HG03039 (cell line): ENCODE results near the gene LY86.
A peak's percentile ranks its signal among the peaks of the same experiment; 100 is the strongest.

Experiments used
- ATAC-seq: cut with Tn5 transposase; IDR thresholded peaks from one replicate; pipeline ENCODE4 v1.9.1; 2021; ENCODE audit warnings: mild to moderate bottlenecking, moderate library complexity; ENCODE audit not compliant: unreplicated experiment

LY86 gene

GRCh38 chr6:6619021-6619794 lies 30.7 kb downstream of the LY86 start:
- no peak for ATAC-seq

GRCh38 chr6:6620766-6621425 lies 32.4 kb downstream of the LY86 start:
- ATAC-seq, result no peak

- no peak for ATAC-seq
Measured at GRCh38 chr6:6622501-6622900, 34.0 kb downstream of the LY86 start.

- no peak for ATAC-seq
Measured at GRCh38 chr6:6623553-6623952, 35.0 kb downstream of the LY86 start.

GRCh38 chr6:6624269-6624990 lies 35.9 kb downstream of the LY86 start:
- no peak for ATAC-seq

- no peak for ATAC-seq
Measured at GRCh38 chr6:6626187-6626586, 37.7 kb downstream of the LY86 start.

- ATAC-seq, result no peak
Measured at GRCh38 chr6:6629402-6629801, 40.9 kb downstream of the LY86 start.

- ATAC-seq, result no peak
Measured at GRCh38 chr6:6631053-6631452, 42.5 kb downstream of the LY86 start.

- no peak for ATAC-seq
Measured at GRCh38 chr6:6631534-6632276, 43.2 kb downstream of the LY86 start.

- no peak for ATAC-seq
Measured at GRCh38 chr6:6633898-6634734, 45.6 kb downstream of the LY86 start.

GRCh38 chr6:6634735-6635075 lies 46.2 kb downstream of the LY86 start:
- no peak for ATAC-seq

- ATAC-seq, result no peak
Measured at GRCh38 chr6:6635291-6635690, 46.8 kb downstream of the LY86 start.

GRCh38 chr6:6635869-6636268 lies 47.3 kb downstream of the LY86 start:
- no peak for ATAC-seq

- ATAC-seq, result no peak
Measured at GRCh38 chr6:6639572-6639971, 51.1 kb downstream of the LY86 start.

GRCh38 chr6:6640926-6641325 lies 52.4 kb downstream of the LY86 start:
- ATAC-seq, result no peak

- peak; percentile 75 for ATAC-seq
Measured at GRCh38 chr6:6643398-6643797, 54.9 kb downstream of the LY86 start.

- ATAC-seq, result no peak
Measured at GRCh38 chr6:6645261-6645917, 56.9 kb downstream of the LY86 start.

GRCh38 chr6:6646384-6646783 lies 57.9 kb downstream of the LY86 start:
- no peak for ATAC-seq

GRCh38 chr6:6646859-6647258 lies 58.3 kb downstream of the LY86 start:
- ATAC-seq, result no peak
